Coronary artery (tissue), 2 donors: ENCODE results near the gene OLFML3.
A peak's percentile ranks its signal among the peaks of the same experiment; 100 is the strongest.

Source experiments
- DNase-seq: peaks from one replicate; pipeline ENCODE4 v3.0.0-alpha.2; 2017; ENCODE audit warnings: low spot score
- H3K27ac ChIP-seq, 2 donors: fragments of 200-600 bp; sonication (generic); one replicate each; pipeline ENCODE4 v1.5.1; 2016 to 2019
- H3K4me3 ChIP-seq: fragments of 200-600 bp; sonication (generic); 2 replicates; pipeline ENCODE4 v1.5.1; 2016; ENCODE audit warnings: mild to moderate bottlenecking, moderate library complexity
- CTCF ChIP-seq: fragments of 200-600 bp; sonication (generic); IDR thresholded peaks from one replicate; pipeline ENCODE4 v1.5.1; 2019; ENCODE audit warnings: antibody characterized with exemption

The OLFML3 gene

DNA sequence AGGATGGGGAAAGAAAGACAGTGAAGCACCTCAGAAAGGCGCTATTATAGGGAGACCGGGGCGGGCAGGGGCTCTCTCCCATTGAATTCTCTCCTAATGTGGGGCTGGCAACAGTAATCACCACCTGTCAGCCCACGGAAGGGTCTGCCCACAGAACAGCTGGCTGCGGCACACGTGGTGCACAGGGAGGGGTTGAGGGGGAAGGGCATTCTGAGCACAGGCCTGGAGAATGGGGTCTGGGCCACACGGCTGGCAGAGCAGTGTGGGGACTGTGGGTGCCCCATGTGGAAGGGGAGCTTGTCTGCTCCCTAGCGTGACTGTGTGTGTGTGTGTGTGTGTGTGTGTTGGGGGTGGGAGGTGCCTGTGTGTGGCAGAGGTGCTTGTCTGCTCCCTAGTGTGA lies 4.1 kb downstream of the OLFML3 start:
- H3K4me3 ChIP-seq, result peak overlapping the region; percentile 59
- no peak for DNase-seq
- peak overlapping the region; percentile 61 to 90 for H3K27ac ChIP-seq
- no peak for TF ChIP-seq CTCF

DNA sequence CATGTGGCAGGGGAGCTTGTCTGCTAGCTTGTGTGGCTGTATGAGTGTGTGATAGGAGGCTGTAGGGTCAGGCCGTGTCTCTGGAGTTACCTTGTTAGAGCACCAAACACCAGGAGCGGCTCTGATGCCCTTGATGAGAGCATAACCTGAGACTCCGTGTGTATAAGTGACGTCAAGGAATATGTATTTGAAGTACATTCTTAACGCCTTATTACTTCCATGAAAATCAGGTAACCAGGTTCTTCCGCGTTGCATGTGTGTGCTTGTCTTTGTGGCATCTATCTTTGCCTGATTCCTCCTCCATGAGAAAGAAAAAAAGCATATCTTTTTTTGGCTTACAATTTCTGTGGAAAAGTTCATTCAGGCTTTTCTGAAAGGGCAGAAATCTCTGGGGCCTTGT lies 4.6 kb downstream of the OLFML3 start:
- TF ChIP-seq CTCF, result no peak
- no peak for DNase-seq
- no peak overlapping the region for H3K4me3 ChIP-seq
- H3K27ac ChIP-seq, result peak overlapping the region in 1 of 2 donors; percentile 90

DNA sequence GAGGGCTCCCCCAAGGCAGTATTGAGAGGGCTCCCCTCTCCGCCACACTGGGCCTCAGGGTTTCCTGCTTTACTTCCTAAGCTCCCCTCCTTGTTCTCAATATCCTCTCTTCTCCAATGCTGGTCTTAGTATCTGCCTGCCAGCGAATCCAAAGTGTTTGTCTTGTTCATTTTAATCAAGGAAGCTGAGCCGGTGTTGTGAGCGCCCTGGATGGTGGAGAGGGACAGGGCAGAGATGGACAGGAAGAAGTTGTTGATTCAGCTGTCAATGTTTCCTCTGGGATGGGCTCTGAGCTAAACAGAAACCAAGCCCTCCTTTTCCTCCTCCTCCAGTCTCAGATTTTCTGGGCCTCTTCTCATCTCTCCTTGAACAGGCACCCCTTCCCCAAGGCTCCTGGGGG lies 5.4 kb downstream of the OLFML3 start:
- no peak overlapping the region for H3K4me3 ChIP-seq
- H3K27ac ChIP-seq, result no peak overlapping the region
- TF ChIP-seq CTCF, result no peak
- no peak for DNase-seq

GRCh38 chr1:113986802-113987201 lies 7.5 kb downstream of the OLFML3 start:
- Histone ChIP-seq H3K4me3 (no peak overlapping the region), H3K27ac (no peak overlapping the region)
- no peak for DNase-seq
- TF ChIP-seq CTCF, result no peak

- Histone ChIP-seq H3K4me3 (no peak overlapping the region), H3K27ac (no peak overlapping the region)
- TF ChIP-seq CTCF, result no peak
- no peak for DNase-seq
Observed at GRCh38 chr1:113987259-113987658, 8.0 kb downstream of the OLFML3 start.

GRCh38 chr1:113990530-113990929 lies 11.3 kb downstream of the OLFML3 start:
- Histone ChIP-seq H3K4me3 (no peak overlapping the region), H3K27ac (no peak overlapping the region)
- DNase-seq, result no peak
- no peak for TF ChIP-seq CTCF

- DNase-seq, result no peak
- Histone ChIP-seq H3K4me3 (no peak overlapping the region), H3K27ac (no peak overlapping the region)
- no peak for TF ChIP-seq CTCF
Observed at GRCh38 chr1:113990961-113991360, 11.7 kb downstream of the OLFML3 start.
